GM12872 (cell line): ENCODE measurements around the gene TRIM32.

ENCODE experiments used
- TF ChIP-seq, protein P1 (sequence below): IDR thresholded peaks from 3 replicates; pipeline ENCODE4 v1.5.1; 2011; ENCODE audit warnings: low read depth, mild to moderate bottlenecking, low read length, moderate library complexity; ENCODE audit not compliant: insufficient read depth

The TRIM32 gene

DNA sequence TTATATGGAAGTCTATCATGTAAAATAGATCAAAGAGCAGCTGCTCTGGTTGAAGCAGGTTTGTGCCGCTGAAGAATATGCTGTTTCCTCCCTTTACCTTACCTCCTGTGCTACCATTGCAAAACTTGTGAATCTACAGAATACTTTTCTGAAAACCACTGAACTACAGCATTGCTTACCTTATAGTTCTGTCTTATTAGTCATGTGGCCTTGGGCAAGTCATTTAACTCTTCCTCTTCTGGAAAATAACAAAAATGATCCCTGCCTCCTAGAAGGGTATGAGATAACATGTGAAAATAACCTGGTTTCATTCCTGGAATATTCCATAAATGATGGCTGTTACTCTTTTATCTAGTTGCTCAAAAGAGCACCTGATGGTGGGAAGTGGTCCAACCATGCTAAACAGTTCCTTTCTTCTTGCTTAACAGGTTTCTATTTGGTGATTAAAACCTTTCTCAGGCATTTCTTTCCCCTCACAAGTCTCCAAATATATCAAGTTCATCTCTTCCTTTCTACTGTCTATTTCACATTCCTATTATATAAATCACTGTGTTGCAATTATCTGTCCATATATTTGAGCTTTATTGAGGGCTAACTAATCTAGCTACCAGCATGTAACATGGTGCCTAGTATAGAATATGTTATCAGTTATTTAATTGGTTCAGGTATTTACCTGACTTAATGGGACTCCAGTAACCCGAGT, 15.0 kb downstream of the TRIM32 start:
- TF ChIP-seq, protein P1, sequence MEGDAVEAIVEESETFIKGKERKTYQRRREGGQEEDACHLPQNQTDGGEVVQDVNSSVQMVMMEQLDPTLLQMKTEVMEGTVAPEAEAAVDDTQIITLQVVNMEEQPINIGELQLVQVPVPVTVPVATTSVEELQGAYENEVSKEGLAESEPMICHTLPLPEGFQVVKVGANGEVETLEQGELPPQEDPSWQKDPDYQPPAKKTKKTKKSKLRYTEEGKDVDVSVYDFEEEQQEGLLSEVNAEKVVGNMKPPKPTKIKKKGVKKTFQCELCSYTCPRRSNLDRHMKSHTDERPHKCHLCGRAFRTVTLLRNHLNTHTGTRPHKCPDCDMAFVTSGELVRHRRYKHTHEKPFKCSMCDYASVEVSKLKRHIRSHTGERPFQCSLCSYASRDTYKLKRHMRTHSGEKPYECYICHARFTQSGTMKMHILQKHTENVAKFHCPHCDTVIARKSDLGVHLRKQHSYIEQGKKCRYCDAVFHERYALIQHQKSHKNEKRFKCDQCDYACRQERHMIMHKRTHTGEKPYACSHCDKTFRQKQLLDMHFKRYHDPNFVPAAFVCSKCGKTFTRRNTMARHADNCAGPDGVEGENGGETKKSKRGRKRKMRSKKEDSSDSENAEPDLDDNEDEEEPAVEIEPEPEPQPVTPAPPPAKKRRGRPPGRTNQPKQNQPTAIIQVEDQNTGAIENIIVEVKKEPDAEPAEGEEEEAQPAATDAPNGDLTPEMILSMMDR, result no peak

DNA sequence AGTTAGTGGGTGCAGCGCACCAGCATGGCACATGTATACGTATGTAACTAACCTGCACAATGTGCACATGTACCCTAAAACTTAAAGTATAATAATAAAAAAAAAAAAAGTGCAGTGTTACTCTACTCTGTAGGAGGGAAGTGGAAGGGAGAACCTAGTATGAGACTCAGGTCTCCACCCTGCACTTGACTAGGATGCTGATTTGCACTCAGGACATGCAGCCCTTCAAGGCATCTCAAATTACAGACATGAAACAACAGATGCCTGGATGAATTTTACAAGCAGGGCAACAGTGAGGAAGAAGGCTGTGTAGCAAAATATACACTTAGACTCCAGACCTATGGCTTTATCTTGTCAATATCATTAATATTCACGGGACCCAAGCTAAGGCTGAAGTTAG, 16.5 kb downstream of the TRIM32 start:
- TF ChIP-seq, protein P1, result no peak

DNA sequence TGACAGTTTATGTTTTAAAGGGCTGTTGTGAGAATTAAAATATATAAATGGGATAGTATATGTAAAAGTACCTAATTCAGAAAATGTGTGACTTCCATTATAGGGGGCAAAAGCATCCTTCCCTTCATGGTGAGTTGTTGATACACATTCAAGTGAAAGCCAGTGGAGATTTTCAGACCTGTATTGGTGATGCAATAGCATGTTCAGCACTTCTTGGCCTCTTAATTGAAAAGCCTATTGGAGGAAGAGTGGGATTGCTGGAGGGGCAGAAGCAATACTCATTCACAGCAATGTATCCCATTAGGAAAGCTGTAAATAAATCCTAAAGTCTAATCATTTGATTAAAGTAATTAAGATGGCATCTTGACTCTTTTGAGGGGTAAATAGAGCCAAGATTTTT, 17.4 kb downstream of the TRIM32 start:
- TF ChIP-seq, protein P1, result no peak

DNA sequence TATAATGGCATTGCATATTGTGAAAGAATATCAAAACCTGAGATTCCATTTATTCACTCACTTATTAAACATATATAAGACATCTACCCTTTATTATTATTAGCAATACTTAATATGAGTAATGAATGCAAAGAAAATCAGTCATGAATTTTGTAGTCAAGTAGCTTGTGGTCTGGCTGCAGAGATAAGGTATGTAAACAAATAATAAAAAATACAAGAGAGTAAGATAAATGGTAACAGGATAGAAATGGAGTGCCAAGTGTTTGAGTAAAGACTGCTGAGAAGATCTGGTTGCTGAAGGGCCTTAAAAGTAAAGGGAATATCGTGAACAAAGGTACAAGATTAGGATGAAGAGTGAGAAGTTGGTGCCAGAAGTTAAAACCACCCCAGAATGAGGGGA, 18.4 kb downstream of the TRIM32 start:
- TF ChIP-seq, protein P1, result no peak

DNA sequence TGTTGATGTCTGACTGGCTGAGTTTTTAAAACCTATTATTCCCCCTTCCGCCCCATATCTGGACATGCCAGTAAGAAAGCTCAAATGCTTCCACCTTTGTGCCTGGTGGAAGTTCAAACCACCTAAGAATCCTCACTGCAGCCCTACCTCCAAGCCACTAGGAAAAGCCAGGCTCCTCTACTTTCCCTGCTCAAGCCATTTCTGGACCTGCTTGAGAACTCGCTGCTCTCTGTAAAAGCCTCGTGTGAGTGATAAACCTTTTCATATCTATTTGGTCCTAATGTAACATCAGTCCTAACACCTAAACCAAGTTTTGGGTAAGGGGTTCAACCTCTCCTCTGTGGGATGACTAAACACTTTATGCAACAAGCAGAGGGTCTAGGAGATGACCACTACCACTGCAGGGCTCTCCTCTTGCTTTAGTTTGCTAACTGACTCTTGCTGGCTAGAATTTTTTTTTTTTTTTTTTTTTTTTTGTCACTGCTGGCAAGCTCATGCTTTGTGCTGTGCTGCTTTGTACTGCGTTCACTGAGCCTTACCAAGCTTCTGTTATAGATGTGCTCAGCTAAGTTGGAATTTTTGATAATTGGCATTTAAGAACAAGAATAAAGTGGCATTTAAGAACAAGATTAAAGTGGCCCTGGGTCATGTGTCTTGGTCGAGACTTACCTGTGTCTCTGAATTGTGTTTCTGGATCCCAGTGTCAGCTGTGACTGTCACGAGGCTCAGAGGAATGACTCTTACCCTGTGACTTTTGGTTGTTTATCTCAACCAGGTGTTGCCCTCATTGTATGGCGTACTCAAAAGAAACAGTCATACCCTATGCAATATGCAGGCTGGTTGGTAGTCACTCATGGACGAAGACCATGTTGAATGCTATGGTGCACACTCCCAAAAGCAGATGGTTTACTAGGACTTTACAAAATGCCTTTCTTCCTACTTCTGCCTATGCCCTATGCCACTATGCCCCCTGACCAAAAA, 19.5 kb downstream of the TRIM32 start:
- TF ChIP-seq, protein P1, result no peak

DNA sequence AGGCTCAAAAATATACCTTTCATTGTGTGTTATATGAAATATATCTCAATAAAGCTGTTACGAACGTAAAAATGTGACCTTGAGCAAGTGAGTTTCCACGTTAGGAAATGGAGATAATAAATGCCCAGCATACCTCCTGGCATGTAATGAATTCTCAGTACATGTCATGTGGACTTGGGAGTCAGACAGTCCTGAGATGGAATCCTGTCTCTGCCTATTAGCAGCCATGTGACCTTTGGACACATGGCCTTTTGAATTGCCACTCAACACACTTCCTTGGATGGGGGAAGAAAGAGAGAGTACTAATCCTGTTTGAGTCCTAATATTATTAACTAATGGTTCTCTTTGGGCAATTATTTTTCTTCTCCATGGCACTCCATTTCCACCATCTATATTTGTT, 25.7 kb downstream of the TRIM32 start:
- TF ChIP-seq, protein P1, result no peak

DNA sequence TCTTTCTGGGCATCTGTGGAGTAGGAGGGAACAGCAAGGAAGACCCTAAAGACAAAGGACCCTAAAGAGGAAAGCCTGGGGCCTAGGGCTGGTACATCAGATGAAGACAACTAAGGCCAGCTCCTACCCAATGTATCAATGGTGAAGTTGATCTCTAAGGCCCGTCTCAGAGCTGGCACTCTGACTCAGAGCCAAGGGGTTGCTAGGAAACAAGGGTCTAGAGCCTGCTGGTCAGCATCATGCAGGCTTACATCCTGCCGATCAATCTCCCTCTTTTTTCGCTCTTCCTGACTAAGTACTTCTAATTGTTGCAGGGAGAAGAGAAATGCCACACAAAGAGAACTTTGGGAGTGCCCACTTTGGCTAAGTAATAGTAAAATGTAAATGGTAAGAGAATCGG, 26.2 kb downstream of the TRIM32 start:
- TF ChIP-seq, protein P1, result no peak
